K562 (cell line): ENCODE data around the gene DNAL4. TPM values are rescaled to one million over a fixed set of nuclear protein-coding genes. Genes with fewer than 3 reads are reported as not detected.

ENCODE experiments used
- CEBPG ChIP-seq, 3 experiments: fragments of 200-800 bp in 1 of 3; sonication (Bioruptor generic) in 1 of 3; sonication (generic) in 1 of 3; formaldehyde crosslinking in 1 of 3; IDR thresholded peaks in 2 of 3; conservative IDR thresholded peaks in 1 of 3; 2 replicates each; pipeline versions ENCODE4 v1.6.1 to v1.8.0; 2016 to 2022; ENCODE audit warnings: missing compliant biosample characterization in 2 of 3, missing genetic modification characterization in 2 of 3, mild to moderate bottlenecking in 1 of 3, missing genetic modification reagents in 1 of 3
- DEAF1 ChIP-seq: fragments of 450-650 bp; formaldehyde crosslinking; IDR thresholded peaks from 2 replicates; pipeline ENCODE4 v1.4.0; 2020; ENCODE audit warnings: mild to moderate bottlenecking, moderate library complexity
- DNMT1 ChIP-seq: fragments of 450-650 bp; IDR thresholded peaks from 2 replicates; pipeline ENCODE4 v1.6.1; 2016; ENCODE audit warnings: antibody characterized with exemption, mild to moderate bottlenecking
- DPF2 ChIP-seq: fragments of 450-650 bp; IDR thresholded peaks from 2 replicates; pipeline ENCODE4 v1.6.1; 2016
- HDAC2 ChIP-seq: fragments of 450-650 bp; IDR thresholded peaks from 2 replicates; pipeline ENCODE4 v1.6.1; 2016; ENCODE audit warnings: mild to moderate bottlenecking
- KDM5B ChIP-seq: fragments of 200-600 bp; sonication (generic); IDR thresholded peaks from 2 replicates; pipeline ENCODE4 v1.6.1; 2012; ENCODE audit warnings: low read depth, mild to moderate bottlenecking, moderate library complexity, low read length, control low read depth, inconsistent platforms; ENCODE audit not compliant: insufficient replicate concordance
- MYC ChIP-seq, 2 experiments: fragments of 250-450 bp in 1 of 2; sonication (Bioruptor Pico) in 1 of 2; IDR thresholded peaks; 2 replicates each; pipeline versions ENCODE4 v1.5.1 to v1.6.1; 2012 to 2021; ENCODE audit warnings: low read depth in 2 of 2, borderline replicate concordance in 1 of 2, improper control_type of control experiment in 1 of 2, low read length in 1 of 2, mild to moderate bottlenecking in 1 of 2, moderate library complexity in 1 of 2
- NFIC ChIP-seq: fragments of 450-650 bp; IDR thresholded peaks from 2 replicates; pipeline ENCODE4 v1.6.1; 2017; ENCODE audit warnings: mild to moderate bottlenecking, inconsistent platforms
- PRPF4 ChIP-seq: fragments of 200-400 bp; formaldehyde crosslinking; IDR thresholded peaks from one replicate; pipeline ENCODE4 v1.6.1; 2017; ENCODE audit warnings: low read length, low read depth, mild to moderate bottlenecking; ENCODE audit not compliant: insufficient read depth, poor library complexity, severe bottlenecking
- RBBP5 ChIP-seq: fragments of 200-600 bp; sonication (generic); IDR thresholded peaks from 2 replicates; pipeline ENCODE4 v1.6.1; 2012; ENCODE audit warnings: borderline replicate concordance, mild to moderate bottlenecking, low read length, control low read depth, inconsistent platforms; ENCODE audit not compliant: insufficient read depth, poor library complexity, severe bottlenecking
- SIN3B ChIP-seq: fragments of 450-650 bp; IDR thresholded peaks from 2 replicates; pipeline ENCODE4 v1.6.1; 2017; ENCODE audit warnings: low read depth, mild to moderate bottlenecking, moderate library complexity
- SMARCE1 ChIP-seq: fragments of 450-650 bp; IDR thresholded peaks from 2 replicates; pipeline ENCODE4 v1.7.1; 2016; ENCODE audit warnings: mild to moderate bottlenecking
- SRF ChIP-seq, 2 experiments: fragments of 250-450, 450-650 bp in 1 of 2; sonication (Bioruptor Pico) in 1 of 2; sonication (generic) in 1 of 2; formaldehyde crosslinking; IDR thresholded peaks; 2 replicates each; pipeline versions ENCODE4 v1.5.0 to v1.5.1; 2020 to 2022; ENCODE audit warnings: mild to moderate bottlenecking in 1 of 2, missing genetic modification reagents in 1 of 2
- TAF9B ChIP-seq: fragments of 450-650 bp; IDR thresholded peaks from 2 replicates; pipeline ENCODE4 v1.6.1; 2018; ENCODE audit warnings: mild to moderate bottlenecking; ENCODE audit not compliant: partially characterized antibody
- THAP7 ChIP-seq: fragments of 250-450 bp; sonication (Bioruptor Pico); IDR thresholded peaks from 2 replicates; pipeline ENCODE4 v1.5.0; 2021
- ZNF12 ChIP-seq: sonication (generic); formaldehyde crosslinking; IDR thresholded peaks from 2 replicates; pipeline ENCODE4 v1.4.0; 2020; ENCODE audit warnings: mild to moderate bottlenecking, missing genetic modification reagents
- ZNF224 ChIP-seq: sonication (generic); formaldehyde crosslinking; IDR thresholded peaks from 2 replicates; pipeline ENCODE4 v1.8.0; 2022; ENCODE audit warnings: mild to moderate bottlenecking, missing genetic modification reagents
- ZNF445 ChIP-seq: fragments of 250-450 bp; sonication (Bioruptor Pico); IDR thresholded peaks from 2 replicates; pipeline ENCODE4 v1.4.0; 2020; ENCODE audit warnings: low read depth, mild to moderate bottlenecking, moderate library complexity
- ZNF695 ChIP-seq: fragments of 450-650 bp; formaldehyde crosslinking; IDR thresholded peaks from 2 replicates; pipeline ENCODE4 v1.4.0; 2020; ENCODE audit warnings: mild to moderate bottlenecking, moderate library complexity
- ZNF785 ChIP-seq: fragments of 250-450 bp; sonication (Bioruptor Pico); IDR thresholded peaks from 2 replicates; pipeline ENCODE4 v1.4.0; 2020; ENCODE audit warnings: mild to moderate bottlenecking
- polyA plus RNA-seq, 8 experiments: library from polyadenylated mRNA; depleted of rRNA in 4 of 8; stranded (reverse) in 5 of 8; unstranded in 3 of 8; fragments of >200 nt; fragmentation: Nextera tagmentation in 2 of 8; fragmentation: Illumina TruSeq in 1 of 8; extraction: Ambion mirVana in 2 of 8; extraction: Trizol in 1 of 8; gene quantifications; 2 replicates each; pipeline versions ENCODE4 v1.2.1 to v1.2.3, GENCODE V29; 2011 to 2014; ENCODE audit warnings: inconsistent platforms in 1 of 8, missing spikeins in 1 of 8
- total RNA-seq, 7 experiments: library from RNA; depleted of rRNA in 6 of 7; stranded (reverse); fragments of >200 nt in 6 of 7; fragmentation: Illumina TruSeq in 2 of 7; extraction: Trizol in 2 of 7; gene quantifications; 2 replicates each; pipeline versions ENCODE4 v1.2.1 to v1.2.3, GENCODE V29; 2011 to 2021; ENCODE audit warnings: low replicate concordance in 1 of 7
- TF ChIP-seq, protein P1 (sequence below): fragments of 250-450 bp; sonication (Bioruptor Pico); IDR thresholded peaks from 2 replicates; pipeline ENCODE4 v1.9.0; 2021; ENCODE audit warnings: mild to moderate bottlenecking, inconsistent platforms
- TF ChIP-seq, protein P2 (sequence below): fragments of 250-450 bp; sonication (Bioruptor Pico); IDR thresholded peaks from 2 replicates; pipeline ENCODE4 v1.8.0; 2021; ENCODE audit warnings: moderate library complexity, mild to moderate bottlenecking, inconsistent platforms

The DNAL4 gene
- total and polyA plus RNA-seq, 9 of the 15 experiments (the other 6 are each of a cell fraction or from before 2014, with no cell fraction given) = 0.20 to 9.4 (median 5.2) TPM

DNA sequence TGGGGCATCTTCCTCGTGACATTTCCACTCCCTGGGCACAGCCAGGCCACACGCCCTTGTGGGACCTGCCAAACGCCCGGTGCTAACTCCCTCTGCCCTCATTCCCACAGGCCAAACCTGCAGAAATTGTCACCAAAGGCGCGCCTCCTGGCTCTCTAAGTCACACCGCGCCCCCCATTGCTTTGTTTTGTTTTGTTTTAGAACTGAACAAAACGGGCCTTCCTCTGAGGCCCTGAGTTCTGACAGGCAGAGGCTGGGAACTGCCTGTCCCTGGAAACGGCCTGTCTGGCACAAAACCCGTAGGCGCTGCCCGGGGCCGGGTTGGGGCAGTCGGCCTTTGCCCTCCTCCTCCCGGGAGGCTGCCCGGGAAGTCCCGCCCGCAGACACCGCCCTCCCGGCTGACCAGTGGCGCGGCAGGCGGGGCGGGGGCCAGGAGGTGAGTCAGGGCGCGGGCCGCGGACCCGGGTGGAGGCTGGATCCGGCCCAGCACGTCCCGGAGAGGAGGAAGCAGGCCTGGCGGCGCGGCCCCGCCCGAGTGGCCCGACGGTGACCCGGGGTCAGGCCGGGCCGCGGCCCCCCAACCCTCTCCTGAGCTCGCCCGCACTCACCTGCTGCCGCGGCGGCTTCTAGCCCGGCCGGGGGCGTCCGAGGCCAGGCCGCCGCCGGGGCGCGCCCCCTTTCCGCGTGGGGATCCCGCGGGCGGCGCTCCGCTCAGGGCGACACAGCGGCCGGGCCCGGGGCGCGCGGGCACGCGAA lies 38.6 kb downstream of the DNAL4 start (continued):
- TF ChIP-seq THAP7 (CRISPR knock-in tag) (no peak), ZNF224 (CRISPR knock-in tag) (no peak), DNMT1 (no peak), DEAF1 (CRISPR knock-in tag) (no peak), NFIC (peak; percentile 38; the same call in 1 of the 2 replicates), SMARCE1 (no peak), CEBPG (CRISPR knock-in tag; IDR thresholded peaks at IDR 0.05) (no peak), CEBPG (tag; conservative IDR thresholded peaks at IDR 0.05 in 1 of 2, IDR thresholded peaks at IDR 0.05 in 1 of 2) (no peak), MYC (IDR thresholded peaks at IDR 0.05; ENCODE audit: low read depth, low read length) (peak; percentile 42; the same call in 1 of the 2 replicates), MYC (CRISPR knock-in tag; IDR thresholded peaks at IDR 0.05; ENCODE audit: borderline replicate concordance, low read depth) (no peak), ZNF445 (CRISPR knock-in tag) (no peak), DPF2 (no peak), HDAC2 (no peak), ZNF785 (no peak), SIN3B (peak; percentile 31; the same call in 1 of the 2 replicates), RBBP5 (peak; percentile 51), TAF9B (no peak), ZNF695 (no peak), PRPF4 (no peak), SRF (CRISPR knock-in tag; IDR thresholded peaks at IDR 0.05) (no peak), KDM5B (no peak), ZNF12 (CRISPR knock-in tag) (no peak)
- TF ChIP-seq, protein P1, sequence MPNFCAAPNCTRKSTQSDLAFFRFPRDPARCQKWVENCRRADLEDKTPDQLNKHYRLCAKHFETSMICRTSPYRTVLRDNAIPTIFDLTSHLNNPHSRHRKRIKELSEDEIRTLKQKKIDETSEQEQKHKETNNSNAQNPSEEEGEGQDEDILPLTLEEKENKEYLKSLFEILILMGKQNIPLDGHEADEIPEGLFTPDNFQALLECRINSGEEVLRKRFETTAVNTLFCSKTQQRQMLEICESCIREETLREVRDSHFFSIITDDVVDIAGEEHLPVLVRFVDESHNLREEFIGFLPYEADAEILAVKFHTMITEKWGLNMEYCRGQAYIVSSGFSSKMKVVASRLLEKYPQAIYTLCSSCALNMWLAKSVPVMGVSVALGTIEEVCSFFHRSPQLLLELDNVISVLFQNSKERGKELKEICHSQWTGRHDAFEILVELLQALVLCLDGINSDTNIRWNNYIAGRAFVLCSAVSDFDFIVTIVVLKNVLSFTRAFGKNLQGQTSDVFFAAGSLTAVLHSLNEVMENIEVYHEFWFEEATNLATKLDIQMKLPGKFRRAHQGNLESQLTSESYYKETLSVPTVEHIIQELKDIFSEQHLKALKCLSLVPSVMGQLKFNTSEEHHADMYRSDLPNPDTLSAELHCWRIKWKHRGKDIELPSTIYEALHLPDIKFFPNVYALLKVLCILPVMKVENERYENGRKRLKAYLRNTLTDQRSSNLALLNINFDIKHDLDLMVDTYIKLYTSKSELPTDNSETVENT (CRISPR knock-in tag) = no peak
- TF ChIP-seq, protein P2, sequence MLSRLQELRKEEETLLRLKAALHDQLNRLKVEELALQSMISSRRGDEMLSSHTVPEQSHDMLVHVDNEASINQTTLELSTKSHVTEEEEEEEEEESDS = no peak
